Nephron (organoid): ENCODE results near the gene LIMS2.

Experiments used
- H3K27ac Mint-ChIP-seq, 3 experiments: 2 replicates each; pipeline ENCODE4 v1.8.0; 2020; ENCODE audit warnings: mixed read lengths in 3 of 3, mild to moderate bottlenecking in 2 of 3, moderate library complexity in 1 of 3
- H3K27me3 Mint-ChIP-seq: 2 replicates; pipeline ENCODE4 v1.8.0; 2021; ENCODE audit warnings: low read depth, mild to moderate bottlenecking, moderate library complexity, mixed read lengths
- H3K36me3 Mint-ChIP-seq: 2 replicates; pipeline ENCODE4 v1.8.0; 2020; ENCODE audit warnings: low read depth, mixed read lengths
- H3K4me1 Mint-ChIP-seq: 2 replicates; pipeline ENCODE4 v1.8.0; 2020; ENCODE audit warnings: mixed read lengths
- H3K4me3 Mint-ChIP-seq, 3 experiments: 2 replicates each; pipeline ENCODE4 v1.8.0; 2020; ENCODE audit warnings: mild to moderate bottlenecking in 3 of 3, mixed read lengths in 3 of 3, moderate library complexity in 2 of 3
- H3K9me3 Mint-ChIP-seq: 2 replicates; pipeline ENCODE4 v1.8.0; 2020; ENCODE audit warnings: mixed read lengths
- CTCF ChIP-seq, 3 experiments: fragments of 200-600 bp; sonication (generic); IDR thresholded peaks; one replicate each; pipeline ENCODE4 v1.5.0; 2021; ENCODE audit warnings: antibody characterized with exemption in 3 of 3; ENCODE audit not compliant: unreplicated experiment in 3 of 3

Gene LIMS2

GRCh38 chr2:127589358-127589757 lies 86.0 kb downstream of the LIMS2 start:
- Mint-ChIP-seq H3K4me3 (no peak overlapping the region), H3K27ac (no peak overlapping the region), H3K4me1 (no peaks in the 10 kb centered on the region), H3K27me3 (peaks cover 13% of the 10 kb centered on the region), H3K9me3 (no peaks in the 10 kb centered on the region), H3K36me3 (no peaks in the 10 kb centered on the region)
- TF ChIP-seq CTCF (IDR thresholded peaks at IDR 0.05; ENCODE audit: unreplicated experiment in 3 of 3), result no peak
